OCI-LY3 (cell line): ENCODE measurements around the gene RNF111.

ENCODE experiments used
- CTCF ChIP-seq: fragments of 200-600, 300-600 bp; sonication (generic); IDR thresholded peaks from 2 replicates; pipeline ENCODE4 v1.5.1; 2014; ENCODE audit warnings: antibody characterized with exemption, low read length, low read depth
- EZH2phosphoT487 ChIP-seq: fragments of 200-600 bp; shearing (Covaris generic); IDR thresholded peaks from 2 replicates; pipeline ENCODE4 v1.6.1; 2018; ENCODE audit warnings: antibody characterized with exemption, mixed run types, low read depth

DNA sequence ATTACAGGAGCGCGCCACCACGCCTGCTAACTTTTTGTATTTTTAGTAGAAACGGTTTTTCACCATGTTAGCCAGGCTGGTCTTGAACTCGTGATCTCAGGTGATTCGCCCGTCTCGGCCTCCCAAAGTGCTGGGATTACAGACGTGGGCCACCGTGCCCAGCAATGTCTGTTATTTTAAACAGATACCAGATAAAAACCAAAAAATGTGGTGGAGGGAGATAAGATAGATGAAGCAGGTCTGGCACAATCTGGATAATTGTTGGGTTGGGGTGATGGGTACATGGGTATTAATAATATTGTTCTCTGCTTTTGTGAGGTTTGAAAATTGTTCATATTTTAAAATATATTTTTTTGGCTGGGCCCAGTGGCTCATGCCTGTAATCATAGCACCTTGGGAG is 4.7 kb downstream of the RNF111 start:
- TF ChIP-seq CTCF: no peak
- TF ChIP-seq EZH2phosphoT487: no peak
